A673 (cell line): ENCODE results near the gene IDNK.

Experiments
- EZH2 ChIP-seq: fragments of 200-600 bp; sonication (generic); IDR thresholded peaks from 2 replicates; pipeline ENCODE4 v1.6.1; 2017; ENCODE audit warnings: borderline replicate concordance, low read depth, mild to moderate bottlenecking, mixed read lengths, antibody characterized with exemption, low read length; ENCODE audit not compliant: poor library complexity, severe bottlenecking
- TF ChIP-seq, protein P1 (sequence below): fragments of 300-800, 200-600 bp; sonication (generic); conservative IDR thresholded peaks from 2 replicates; pipeline ENCODE4 v1.5.1; 2017; ENCODE audit warnings: low read depth, mild to moderate bottlenecking, antibody characterized with exemption, low read length, moderate library complexity, mixed read lengths

DNA sequence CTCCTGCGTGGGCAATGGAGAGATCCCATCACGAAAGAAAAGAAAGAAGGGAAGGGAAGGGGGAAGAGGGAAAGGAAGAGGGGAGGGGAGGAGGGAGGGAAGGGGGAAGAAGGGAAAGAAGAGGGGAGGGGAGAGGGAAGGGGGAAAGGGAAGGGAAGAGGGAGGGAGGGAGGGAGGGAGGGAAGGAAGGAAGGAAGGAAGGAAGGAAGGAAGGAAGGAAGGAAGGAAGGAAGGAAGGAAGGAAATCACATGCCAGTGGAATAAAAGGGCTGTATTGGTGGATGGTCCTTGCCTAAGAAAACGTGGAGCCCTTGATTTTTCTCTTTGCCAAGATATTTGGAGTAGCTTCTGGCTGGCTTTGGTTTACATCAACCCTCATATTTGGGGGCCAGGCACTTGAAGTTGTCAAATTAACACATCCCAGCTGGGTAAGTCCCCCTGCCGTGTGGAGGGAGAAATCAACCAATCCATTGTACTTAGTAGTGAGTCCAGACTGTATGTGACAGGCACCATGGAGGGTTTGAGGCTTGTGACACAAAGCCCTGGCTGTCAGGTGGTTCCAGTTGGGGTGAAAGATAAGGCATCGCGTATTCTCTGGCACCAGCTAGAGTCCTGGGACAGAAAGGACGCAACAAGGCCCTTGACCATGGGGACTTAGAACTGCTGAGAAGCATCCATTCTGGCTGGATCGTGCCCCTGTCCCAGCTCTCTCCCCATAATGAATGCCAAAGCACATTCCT lies 23.7 kb downstream of the IDNK start:
- TF ChIP-seq EZH2: no peak
- TF ChIP-seq, protein P1, sequence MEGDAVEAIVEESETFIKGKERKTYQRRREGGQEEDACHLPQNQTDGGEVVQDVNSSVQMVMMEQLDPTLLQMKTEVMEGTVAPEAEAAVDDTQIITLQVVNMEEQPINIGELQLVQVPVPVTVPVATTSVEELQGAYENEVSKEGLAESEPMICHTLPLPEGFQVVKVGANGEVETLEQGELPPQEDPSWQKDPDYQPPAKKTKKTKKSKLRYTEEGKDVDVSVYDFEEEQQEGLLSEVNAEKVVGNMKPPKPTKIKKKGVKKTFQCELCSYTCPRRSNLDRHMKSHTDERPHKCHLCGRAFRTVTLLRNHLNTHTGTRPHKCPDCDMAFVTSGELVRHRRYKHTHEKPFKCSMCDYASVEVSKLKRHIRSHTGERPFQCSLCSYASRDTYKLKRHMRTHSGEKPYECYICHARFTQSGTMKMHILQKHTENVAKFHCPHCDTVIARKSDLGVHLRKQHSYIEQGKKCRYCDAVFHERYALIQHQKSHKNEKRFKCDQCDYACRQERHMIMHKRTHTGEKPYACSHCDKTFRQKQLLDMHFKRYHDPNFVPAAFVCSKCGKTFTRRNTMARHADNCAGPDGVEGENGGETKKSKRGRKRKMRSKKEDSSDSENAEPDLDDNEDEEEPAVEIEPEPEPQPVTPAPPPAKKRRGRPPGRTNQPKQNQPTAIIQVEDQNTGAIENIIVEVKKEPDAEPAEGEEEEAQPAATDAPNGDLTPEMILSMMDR: no peak
